Measurements from ENCODE around the gene ATXN7L1.

DNA sequence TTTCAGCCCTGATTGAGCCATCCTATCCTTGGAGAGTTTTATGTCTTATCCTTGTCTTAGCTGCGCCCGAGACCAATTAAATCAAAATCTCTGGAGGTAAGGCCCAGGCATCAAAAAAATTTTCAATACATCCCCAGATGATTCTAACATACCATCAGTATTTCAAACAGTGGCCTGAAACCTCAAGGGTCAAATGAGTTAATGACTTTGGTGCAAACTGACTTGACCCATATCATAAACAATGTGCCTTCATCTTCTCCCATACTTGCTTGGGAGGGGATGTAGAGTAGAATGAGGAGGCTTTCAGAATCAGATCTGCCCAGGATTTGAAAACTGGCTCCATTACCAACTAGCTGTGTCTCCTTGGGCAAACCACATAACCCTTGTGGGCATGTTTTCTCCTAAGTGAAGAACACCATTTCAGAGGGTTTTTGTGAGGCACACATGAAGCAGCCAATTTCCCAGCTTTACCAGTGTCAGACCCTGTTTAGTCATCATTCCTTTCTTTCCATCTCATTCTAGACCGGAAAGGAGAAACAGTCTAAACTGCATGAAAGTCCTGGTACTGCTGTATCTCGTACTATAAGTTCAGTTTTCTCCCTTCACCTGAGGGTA lies 35.7 kb upstream of the ATXN7L1 start:
- TF ChIP-seq, protein P1, sequence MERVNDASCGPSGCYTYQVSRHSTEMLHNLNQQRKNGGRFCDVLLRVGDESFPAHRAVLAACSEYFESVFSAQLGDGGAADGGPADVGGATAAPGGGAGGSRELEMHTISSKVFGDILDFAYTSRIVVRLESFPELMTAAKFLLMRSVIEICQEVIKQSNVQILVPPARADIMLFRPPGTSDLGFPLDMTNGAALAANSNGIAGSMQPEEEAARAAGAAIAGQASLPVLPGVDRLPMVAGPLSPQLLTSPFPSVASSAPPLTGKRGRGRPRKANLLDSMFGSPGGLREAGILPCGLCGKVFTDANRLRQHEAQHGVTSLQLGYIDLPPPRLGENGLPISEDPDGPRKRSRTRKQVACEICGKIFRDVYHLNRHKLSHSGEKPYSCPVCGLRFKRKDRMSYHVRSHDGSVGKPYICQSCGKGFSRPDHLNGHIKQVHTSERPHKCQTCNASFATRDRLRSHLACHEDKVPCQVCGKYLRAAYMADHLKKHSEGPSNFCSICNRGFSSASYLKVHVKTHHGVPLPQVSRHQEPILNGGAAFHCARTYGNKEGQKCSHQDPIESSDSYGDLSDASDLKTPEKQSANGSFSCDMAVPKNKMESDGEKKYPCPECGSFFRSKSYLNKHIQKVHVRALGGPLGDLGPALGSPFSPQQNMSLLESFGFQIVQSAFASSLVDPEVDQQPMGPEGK (CRISPR knock-in tag; IDR thresholded peaks at IDR 0.05; ENCODE audit: borderline replicate concordance), result no peak
- TF ChIP-seq ZFP30 (CRISPR knock-in tag; IDR thresholded peaks at IDR 0.05) (no peak), ESRRG (CRISPR knock-in tag; IDR thresholded peaks at IDR 0.05) (no peak), ZC3H10 (CRISPR knock-in tag; IDR thresholded peaks at IDR 0.05) (no peak), ARNTL (CRISPR knock-in tag; IDR thresholded peaks at IDR 0.05; ENCODE audit: borderline replicate concordance, low read depth) (no peak), RARB (CRISPR knock-in tag; IDR thresholded peaks at IDR 0.05) (no peak), ZNF8 (CRISPR knock-in tag; IDR thresholded peaks at IDR 0.05) (no peak), ZNF565 (CRISPR knock-in tag; conservative IDR thresholded peaks at IDR 0.05; ENCODE audit: low read depth) (no peak), BACH2 (CRISPR knock-in tag; IDR thresholded peaks at IDR 0.05; ENCODE audit: borderline replicate concordance) (no peak)
- TF ChIP-seq, protein P2, sequence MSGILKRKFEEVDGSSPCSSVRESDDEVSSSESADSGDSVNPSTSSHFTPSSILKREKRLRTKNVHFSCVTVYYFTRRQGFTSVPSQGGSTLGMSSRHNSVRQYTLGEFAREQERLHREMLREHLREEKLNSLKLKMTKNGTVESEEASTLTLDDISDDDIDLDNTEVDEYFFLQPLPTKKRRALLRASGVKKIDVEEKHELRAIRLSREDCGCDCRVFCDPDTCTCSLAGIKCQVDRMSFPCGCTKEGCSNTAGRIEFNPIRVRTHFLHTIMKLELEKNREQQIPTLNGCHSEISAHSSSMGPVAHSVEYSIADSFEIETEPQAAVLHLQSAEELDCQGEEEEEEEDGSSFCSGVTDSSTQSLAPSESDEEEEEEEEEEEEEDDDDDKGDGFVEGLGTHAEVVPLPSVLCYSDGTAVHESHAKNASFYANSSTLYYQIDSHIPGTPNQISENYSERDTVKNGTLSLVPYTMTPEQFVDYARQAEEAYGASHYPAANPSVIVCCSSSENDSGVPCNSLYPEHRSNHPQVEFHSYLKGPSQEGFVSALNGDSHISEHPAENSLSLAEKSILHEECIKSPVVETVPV (CRISPR knock-in tag; IDR thresholded peaks at IDR 0.05), result no peak
- TF ChIP-seq, protein P3, sequence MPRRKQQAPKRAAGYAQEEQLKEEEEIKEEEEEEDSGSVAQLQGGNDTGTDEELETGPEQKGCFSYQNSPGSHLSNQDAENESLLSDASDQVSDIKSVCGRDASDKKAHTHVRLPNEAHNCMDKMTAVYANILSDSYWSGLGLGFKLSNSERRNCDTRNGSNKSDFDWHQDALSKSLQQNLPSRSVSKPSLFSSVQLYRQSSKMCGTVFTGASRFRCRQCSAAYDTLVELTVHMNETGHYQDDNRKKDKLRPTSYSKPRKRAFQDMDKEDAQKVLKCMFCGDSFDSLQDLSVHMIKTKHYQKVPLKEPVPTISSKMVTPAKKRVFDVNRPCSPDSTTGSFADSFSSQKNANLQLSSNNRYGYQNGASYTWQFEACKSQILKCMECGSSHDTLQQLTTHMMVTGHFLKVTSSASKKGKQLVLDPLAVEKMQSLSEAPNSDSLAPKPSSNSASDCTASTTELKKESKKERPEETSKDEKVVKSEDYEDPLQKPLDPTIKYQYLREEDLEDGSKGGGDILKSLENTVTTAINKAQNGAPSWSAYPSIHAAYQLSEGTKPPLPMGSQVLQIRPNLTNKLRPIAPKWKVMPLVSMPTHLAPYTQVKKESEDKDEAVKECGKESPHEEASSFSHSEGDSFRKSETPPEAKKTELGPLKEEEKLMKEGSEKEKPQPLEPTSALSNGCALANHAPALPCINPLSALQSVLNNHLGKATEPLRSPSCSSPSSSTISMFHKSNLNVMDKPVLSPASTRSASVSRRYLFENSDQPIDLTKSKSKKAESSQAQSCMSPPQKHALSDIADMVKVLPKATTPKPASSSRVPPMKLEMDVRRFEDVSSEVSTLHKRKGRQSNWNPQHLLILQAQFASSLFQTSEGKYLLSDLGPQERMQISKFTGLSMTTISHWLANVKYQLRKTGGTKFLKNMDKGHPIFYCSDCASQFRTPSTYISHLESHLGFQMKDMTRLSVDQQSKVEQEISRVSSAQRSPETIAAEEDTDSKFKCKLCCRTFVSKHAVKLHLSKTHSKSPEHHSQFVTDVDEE (CRISPR knock-in tag; IDR thresholded peaks at IDR 0.05), result no peak
